PFSK-1 (cell line): ENCODE data around the gene SOBP.

Experiments used
- FOXP2 ChIP-seq: optimal IDR thresholded peaks from 2 replicates; pipeline ENCODE3; 2011; ENCODE audit warnings: borderline replicate concordance, control low read depth, inconsistent platforms; ENCODE audit not compliant: insufficient read depth; ENCODE audit errors: extremely low read length, extremely low read depth
- POLR2AphosphoS5 ChIP-seq: IDR thresholded peaks from 2 replicates; pipeline ENCODE4 v1.6.1; 2012; ENCODE audit warnings: low read depth, mild to moderate bottlenecking, control low read depth, low read length, moderate library complexity
- SIN3A ChIP-seq: IDR thresholded peaks from 2 replicates; pipeline ENCODE4 v1.6.1; 2012; ENCODE audit warnings: mild to moderate bottlenecking, low read length, moderate library complexity, borderline replicate concordance; ENCODE audit not compliant: insufficient read depth
- TAF1 ChIP-seq: IDR thresholded peaks from 2 replicates; pipeline ENCODE4 v1.6.1; 2012; ENCODE audit warnings: low read length, control low read depth, borderline replicate concordance; ENCODE audit not compliant: insufficient read depth
- TF ChIP-seq, protein P1 (sequence below), 2 experiments: IDR thresholded peaks; 2 replicates each; pipeline versions ENCODE4 v1.6.1 to v1.8.0; 2011 to 2012; ENCODE audit warnings: low read depth in 2 of 2, low read length in 2 of 2, control low read depth in 1 of 2, inconsistent platforms in 1 of 2, mild to moderate bottlenecking in 1 of 2, moderate library complexity in 1 of 2; ENCODE audit not compliant: insufficient read depth in 1 of 2

Gene SOBP

DNA sequence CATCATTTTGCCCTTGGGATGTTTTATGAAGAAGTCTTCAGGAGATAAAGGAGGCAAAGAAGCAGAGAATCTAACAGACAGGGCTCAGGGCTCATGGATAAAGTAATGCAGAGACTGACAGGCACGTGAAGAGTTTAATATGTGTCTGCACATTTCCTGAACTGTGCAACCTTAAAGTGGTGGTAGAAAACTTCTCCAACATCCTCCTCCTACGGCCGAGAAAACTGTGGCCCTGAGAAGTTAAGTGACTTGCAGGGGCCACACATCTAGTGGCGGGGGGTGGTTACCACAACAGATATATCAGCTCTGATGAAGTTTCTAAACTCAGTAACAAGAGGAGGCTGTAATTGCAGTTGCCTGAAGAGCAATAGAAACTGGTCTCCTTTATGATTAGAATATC lies 61.0 kb downstream of the SOBP start:
- TF ChIP-seq, protein P1, sequence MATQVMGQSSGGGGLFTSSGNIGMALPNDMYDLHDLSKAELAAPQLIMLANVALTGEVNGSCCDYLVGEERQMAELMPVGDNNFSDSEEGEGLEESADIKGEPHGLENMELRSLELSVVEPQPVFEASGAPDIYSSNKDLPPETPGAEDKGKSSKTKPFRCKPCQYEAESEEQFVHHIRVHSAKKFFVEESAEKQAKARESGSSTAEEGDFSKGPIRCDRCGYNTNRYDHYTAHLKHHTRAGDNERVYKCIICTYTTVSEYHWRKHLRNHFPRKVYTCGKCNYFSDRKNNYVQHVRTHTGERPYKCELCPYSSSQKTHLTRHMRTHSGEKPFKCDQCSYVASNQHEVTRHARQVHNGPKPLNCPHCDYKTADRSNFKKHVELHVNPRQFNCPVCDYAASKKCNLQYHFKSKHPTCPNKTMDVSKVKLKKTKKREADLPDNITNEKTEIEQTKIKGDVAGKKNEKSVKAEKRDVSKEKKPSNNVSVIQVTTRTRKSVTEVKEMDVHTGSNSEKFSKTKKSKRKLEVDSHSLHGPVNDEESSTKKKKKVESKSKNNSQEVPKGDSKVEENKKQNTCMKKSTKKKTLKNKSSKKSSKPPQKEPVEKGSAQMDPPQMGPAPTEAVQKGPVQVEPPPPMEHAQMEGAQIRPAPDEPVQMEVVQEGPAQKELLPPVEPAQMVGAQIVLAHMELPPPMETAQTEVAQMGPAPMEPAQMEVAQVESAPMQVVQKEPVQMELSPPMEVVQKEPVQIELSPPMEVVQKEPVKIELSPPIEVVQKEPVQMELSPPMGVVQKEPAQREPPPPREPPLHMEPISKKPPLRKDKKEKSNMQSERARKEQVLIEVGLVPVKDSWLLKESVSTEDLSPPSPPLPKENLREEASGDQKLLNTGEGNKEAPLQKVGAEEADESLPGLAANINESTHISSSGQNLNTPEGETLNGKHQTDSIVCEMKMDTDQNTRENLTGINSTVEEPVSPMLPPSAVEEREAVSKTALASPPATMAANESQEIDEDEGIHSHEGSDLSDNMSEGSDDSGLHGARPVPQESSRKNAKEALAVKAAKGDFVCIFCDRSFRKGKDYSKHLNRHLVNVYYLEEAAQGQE (IDR thresholded peaks at IDR 0.05; ENCODE audit: insufficient read depth in 1 of 2, low read depth in 2 of 2, low read length in 2 of 2) = no peak
- TF ChIP-seq SIN3A (no peak), POLR2AphosphoS5 (no peak), TAF1 (no peak), FOXP2 (no peak)

DNA sequence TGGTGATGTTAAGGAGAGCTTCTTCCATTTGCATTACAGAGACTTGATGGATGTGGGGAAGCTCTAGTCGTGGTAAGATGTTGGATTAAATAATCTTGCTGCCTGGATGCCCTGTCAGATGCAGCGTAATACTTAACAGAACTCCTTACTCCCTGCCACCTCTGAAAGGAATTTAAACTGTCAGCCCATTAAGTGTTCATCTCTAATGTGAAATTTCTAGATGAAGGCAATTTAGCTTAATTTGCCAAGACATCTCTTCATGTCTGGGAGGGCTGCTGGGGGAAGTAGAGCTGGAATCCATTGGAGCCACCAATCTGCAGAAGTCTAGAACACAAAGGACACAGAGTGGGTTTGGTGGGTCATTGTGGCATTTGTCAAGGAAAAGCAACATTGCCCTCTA lies 64.4 kb downstream of the SOBP start:
- TF ChIP-seq, protein P1 (IDR thresholded peaks at IDR 0.05; ENCODE audit: insufficient read depth in 1 of 2, low read depth in 2 of 2, low read length in 2 of 2) = no peak
- TF ChIP-seq TAF1 = no peak
- no peak for TF ChIP-seq SIN3A
- TF ChIP-seq POLR2AphosphoS5 = no peak
- TF ChIP-seq FOXP2 = no peak

DNA sequence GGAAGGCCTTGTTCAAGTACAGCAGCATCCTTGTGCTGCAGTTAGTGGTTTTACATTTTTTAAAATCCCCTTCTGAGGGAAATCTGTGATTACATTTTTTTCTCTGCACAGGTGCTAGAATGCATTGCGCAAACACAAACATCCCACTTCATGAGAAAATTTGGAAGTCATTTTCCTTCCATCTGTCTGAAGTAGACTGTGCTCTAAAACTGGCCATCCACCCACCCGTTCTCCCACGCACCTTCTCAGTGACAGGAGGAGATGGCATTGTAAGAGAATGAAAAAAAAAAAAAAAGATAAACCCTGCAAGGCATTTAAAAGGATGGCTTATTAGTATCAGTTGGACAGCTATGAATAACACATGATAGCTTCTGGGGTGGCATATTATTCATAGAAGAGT lies 65.0 kb downstream of the SOBP start:
- TF ChIP-seq, protein P1 (IDR thresholded peaks at IDR 0.05; ENCODE audit: insufficient read depth in 1 of 2, low read depth in 2 of 2, low read length in 2 of 2) = no peak
- TF ChIP-seq POLR2AphosphoS5 (no peak), TAF1 (no peak), FOXP2 (no peak), SIN3A (no peak)

DNA sequence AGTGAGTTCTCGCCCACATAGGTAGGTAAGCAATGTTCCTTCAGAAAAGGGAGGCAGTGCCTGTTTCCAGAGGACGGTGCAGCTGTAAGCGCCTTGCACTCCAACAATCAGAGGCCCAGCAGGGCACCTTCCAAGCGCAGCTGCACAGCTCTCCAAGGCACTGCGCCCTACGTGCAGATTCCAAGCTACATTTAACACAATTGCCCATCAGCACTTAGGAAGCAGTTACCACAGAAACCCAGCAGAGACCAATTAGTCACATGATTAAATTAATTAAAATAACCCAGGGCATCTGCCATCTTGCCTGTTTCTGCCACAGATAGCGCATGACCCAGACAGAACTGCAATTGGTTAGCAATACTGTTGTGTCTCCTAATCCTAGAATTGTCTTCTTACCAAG lies 65.5 kb downstream of the SOBP start:
- TF ChIP-seq TAF1 = no peak
- no peak for TF ChIP-seq FOXP2
- TF ChIP-seq, protein P1 (IDR thresholded peaks at IDR 0.05; ENCODE audit: insufficient read depth in 1 of 2, low read depth in 2 of 2, low read length in 2 of 2) = no peak
- no peak for TF ChIP-seq POLR2AphosphoS5
- TF ChIP-seq SIN3A = no peak

DNA sequence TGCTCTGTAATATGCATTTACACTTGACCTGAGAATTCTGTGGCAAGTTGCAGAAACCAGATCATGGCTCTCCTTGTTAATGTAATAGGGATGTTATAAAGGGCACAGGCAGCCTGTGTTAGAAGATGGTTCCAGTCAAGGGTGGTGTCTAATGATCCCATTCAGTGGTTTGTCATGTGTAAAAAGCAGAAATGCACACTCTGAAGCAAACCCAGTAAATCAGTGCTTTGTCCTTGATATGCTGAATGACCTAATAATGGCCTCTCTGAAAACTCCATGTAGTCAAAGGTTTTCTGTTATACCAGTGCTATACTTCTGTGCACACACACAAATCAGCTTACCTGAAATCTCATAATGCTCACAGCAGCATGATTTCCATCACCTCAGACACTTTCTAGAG lies 66.2 kb downstream of the SOBP start:
- no peak for TF ChIP-seq SIN3A
- TF ChIP-seq TAF1 = no peak
- no peak for TF ChIP-seq POLR2AphosphoS5
- TF ChIP-seq FOXP2 = no peak
- TF ChIP-seq, protein P1 (IDR thresholded peaks at IDR 0.05; ENCODE audit: insufficient read depth in 1 of 2, low read depth in 2 of 2, low read length in 2 of 2) = no peak
